Measurements from ENCODE around the gene KCNK3.

- TF ChIP-seq CTCF (IDR thresholded peaks at IDR 0.05) (no peak), POLR2A (IDR thresholded peaks at IDR 0.05) (no peak)
Measured at GRCh38 chr2:26706616-26707473, 14.3 kb downstream of the KCNK3 start.
